ENCODE results near the gene FBXO31. TPM values are rescaled to one million over a fixed set of nuclear protein-coding genes. Genes with fewer than 3 reads are reported as not detected.

FBXO31 gene
- total and polyA plus RNA-seq, 2 of the 13 experiments (the other 11 are each of a cell fraction or from before 2014, with no cell fraction given), result 92.4 to 101 TPM

GRCh38 chr16:87384162-87384874 lies 742 bp upstream of the FBXO31 start (continued):
- TF ChIP-seq CREM (IDR thresholded peaks at IDR 0.05) (no peak; the same call in 1 of the 2 replicates), CREM (CRISPR knock-in tag; IDR thresholded peaks at IDR 0.05) (no peak), PTBP1 (IDR thresholded peaks at IDR 0.05; ENCODE audit: low read depth, low read length, poor library complexity, severe bottlenecking) (peak; percentile 22), PBX2 (CRISPR knock-in tag; IDR thresholded peaks at IDR 0.05) (no peak), DMTF1 (CRISPR knock-in tag; IDR thresholded peaks at IDR 0.05) (no peak), SIN3A (IDR thresholded peaks at IDR 0.05; ENCODE audit: borderline replicate concordance, low read depth, low read length) (peak; percentile 79; the same call in 1 of the 2 replicates), CSRNP1 (CRISPR knock-in tag; IDR thresholded peaks at IDR 0.05) (peak; percentile 89; the same call in 1 of the 2 replicates), ZNF33B (CRISPR knock-in tag; IDR thresholded peaks at IDR 0.05) (peak; percentile 97), EED (CRISPR knock-in tag; IDR thresholded peaks at IDR 0.05) (peak; percentile 86), EP300 (IDR thresholded peaks at IDR 0.05; ENCODE audit: low read depth in 2 of 2, low read length in 2 of 2) (0 out of 4 replicates have a peak, but pooled peaks of 1 of the 2 experiments have one; percentile 5), EP300 (CRISPR knock-in tag; IDR thresholded peaks at IDR 0.05; ENCODE audit: borderline replicate concordance) (no peak), ZSCAN25 (CRISPR knock-in tag; IDR thresholded peaks at IDR 0.05) (peak; percentile 62; the same call in 1 of the 2 replicates), E2F2 (CRISPR knock-in tag; IDR thresholded peaks at IDR 0.05; ENCODE audit: borderline replicate concordance) (no peak; the same call in 1 of the 2 replicates), ZBTB20 (CRISPR knock-in tag; IDR thresholded peaks at IDR 0.05; ENCODE audit: borderline replicate concordance, low read depth) (peak; percentile 68; the same call in 1 of the 2 replicates), TP53 (CRISPR knock-in tag; conservative IDR thresholded peaks at IDR 0.05) (0 out of 2 replicates have a peak, but pooled peaks have one; percentile 10), ATF7-NPFF (CRISPR knock-in tag; IDR thresholded peaks at IDR 0.05; ENCODE audit: low read depth) (peak; percentile 1), FOXP1 (IDR thresholded peaks at IDR 0.05) (no peak), FOXP1 (CRISPR knock-in tag; IDR thresholded peaks at IDR 0.05) (no peak), BCL6 (CRISPR knock-in tag; IDR thresholded peaks at IDR 0.05) (no peak; the same call in 1 of the 2 replicates), BRD4 (CRISPR knock-in tag; IDR thresholded peaks at IDR 0.05) (0 out of 2 replicates have a peak, but pooled peaks have one; percentile 16)

All from HepG2 (cell line).